ENCODE results near the gene RABGGTA. TPM values are rescaled to one million over a fixed set of nuclear protein-coding genes. Genes with fewer than 3 reads are reported as not detected.

RABGGTA gene
- total RNA-seq, 1 donor from 2014 or later, result 15.8 TPM

DNA sequence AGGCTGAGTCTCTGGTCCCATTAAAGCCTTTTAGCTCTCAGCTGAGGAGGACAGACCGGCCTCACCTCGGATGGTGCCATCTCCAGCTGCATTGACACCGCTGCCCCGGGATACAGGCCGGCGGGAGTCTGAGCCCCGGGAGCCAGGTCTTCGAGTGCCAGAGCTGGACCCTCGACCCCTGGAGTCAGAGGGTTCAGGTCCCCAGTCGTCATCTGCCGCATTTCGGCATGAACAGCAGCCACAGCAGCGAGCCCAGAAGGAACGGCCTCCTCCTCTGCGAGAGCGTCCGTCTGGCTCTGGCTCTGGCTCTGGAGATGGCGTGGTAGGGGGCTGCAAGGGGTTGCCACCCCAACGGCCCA is 9.4 kb downstream of the RABGGTA start:
- DNase-seq (ENCODE audit: low spot score) (no peak), ATAC-seq (no peak)

- DNase-seq (ENCODE audit: low spot score), result no peak
- no peak for ATAC-seq
Measured at GRCh38 chr14:24261256-24261968, 10.0 kb downstream of the RABGGTA start.

DNA sequence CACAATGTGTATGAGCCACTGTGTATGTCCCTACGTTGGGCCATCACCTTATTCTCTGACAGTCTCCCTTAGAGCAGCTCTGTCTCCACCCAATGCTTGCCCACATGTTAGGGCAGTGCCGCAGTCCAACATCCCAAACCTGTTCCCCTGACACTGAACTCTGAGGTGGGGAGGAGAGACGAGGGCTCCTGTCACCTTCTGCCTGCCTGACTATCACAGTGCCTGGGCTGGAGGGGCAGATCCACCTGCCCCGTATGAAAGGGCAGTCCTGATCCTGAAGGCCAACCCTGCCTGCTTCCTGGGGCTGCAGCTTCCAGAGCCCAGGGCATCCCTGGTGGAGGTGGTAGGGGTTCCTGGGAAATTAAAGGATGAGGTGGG is 10.6 kb downstream of the RABGGTA start:
- no peak for DNase-seq (ENCODE audit: low spot score)

DNA sequence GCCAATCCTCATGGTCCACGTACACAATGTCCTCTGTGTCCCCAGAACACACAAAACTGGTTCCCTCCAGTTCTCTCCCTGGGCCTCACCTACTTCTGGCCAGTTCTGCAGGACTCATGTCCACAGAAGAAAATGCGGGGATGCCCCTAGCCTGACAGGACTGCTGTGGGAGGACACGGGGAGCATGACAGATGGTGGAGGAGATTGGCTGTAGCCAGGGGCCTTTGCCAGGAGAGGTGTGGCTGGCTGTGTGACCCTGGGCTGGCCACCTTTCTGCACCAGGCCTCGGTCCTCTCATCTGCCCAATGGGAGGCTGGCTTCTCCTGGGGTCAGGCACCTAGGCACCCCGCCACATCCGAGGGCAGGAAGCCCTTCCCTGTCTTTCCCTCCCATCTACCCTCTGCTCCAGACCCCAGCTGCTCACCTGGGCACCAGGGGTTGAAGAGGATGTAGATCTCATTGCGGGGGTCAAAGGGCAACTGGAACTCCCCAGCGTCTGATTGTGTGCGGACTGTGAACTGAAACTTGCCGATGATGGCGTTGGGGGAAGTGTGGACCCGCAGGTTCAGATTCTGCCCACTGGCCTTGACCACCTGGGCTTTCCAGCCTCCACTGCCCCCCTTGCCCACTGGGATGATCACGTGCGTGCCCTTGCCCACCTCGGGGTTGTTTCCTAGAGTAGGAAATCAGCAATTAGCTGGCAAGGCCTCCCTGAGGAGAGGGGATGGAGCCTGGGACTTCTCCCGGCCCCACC is 11.2 kb downstream of the RABGGTA start:
- DNase-seq (ENCODE audit: low spot score) (no peak), ATAC-seq (no peak)

More for the DNA sequence above, 10.6 kb downstream of the RABGGTA start:
- ATAC-seq, result no peak

- DNase-seq (ENCODE audit: low spot score), result no peak
- no peak for ATAC-seq
Measured at GRCh38 chr14:24259282-24260025, 11.9 kb downstream of the RABGGTA start.

- DNase-seq (ENCODE audit: low spot score), result no peak
Measured at GRCh38 chr14:24258548-24259265, 12.7 kb downstream of the RABGGTA start.

DNA sequence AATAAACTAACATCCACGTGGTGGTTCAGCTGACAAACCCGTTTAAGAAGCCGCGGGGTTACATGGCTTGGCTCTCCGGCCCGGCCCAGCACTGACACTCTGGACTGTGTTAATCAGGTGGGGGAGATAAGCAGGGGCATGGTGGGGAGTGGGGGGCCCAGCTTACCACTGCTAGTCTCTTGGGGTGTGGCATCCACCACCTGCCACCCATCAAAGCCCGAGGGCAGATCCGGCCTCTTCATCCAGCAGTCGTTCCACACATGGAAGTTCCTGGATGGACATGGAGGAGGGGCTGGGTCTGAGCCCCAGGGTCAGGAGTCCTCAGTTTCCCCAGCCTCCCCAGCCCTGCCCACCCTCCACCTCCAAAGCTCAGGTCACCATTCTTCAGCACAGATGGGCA is 13.3 kb downstream of the RABGGTA start:
- ATAC-seq (no peak), DNase-seq (ENCODE audit: low spot score) (no peak)

More at GRCh38 chr14:24258548-24259265, 12.7 kb downstream of the RABGGTA start:
- no peak for ATAC-seq

GRCh38 chr14:24256960-24257359 is 14.4 kb downstream of the RABGGTA start:
- DNase-seq (ENCODE audit: low spot score) (no peak), ATAC-seq (no peak)

DNA sequence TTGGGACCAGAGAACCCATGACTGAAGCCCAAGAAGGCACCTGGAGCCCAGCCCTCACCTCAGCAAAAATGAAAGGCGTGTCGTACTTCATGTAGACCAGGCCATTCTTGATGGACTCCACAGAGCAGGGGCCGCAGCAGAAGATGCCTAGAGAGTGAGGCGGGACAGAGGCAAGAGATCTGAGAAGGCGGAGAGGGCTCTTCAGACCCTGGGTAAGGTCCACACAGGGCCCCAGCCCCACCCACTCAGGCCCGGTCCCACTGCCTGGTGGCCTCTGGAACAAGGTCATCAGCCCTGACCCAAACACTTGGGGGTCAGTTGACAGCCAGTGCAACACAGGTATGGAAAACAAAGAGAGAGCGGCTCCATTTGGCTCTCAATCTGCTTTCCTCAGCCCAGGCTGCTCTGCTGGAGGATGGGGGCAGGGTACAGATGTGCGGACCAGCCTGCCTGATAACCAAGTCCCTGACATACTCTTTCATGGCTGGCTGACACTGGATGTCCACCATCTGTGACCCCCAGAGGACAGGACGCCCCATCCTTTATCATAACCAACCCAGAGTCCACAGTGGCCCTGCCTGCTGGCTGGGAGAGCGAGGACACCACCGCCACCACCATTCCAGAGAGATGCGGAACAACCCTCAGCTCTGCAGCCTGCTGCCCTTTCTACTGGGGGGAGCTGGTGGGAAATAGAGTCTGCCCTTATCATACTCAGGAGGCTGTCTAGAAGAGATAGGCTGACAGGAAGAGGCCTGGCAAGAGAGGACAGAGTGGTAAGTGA is 15.3 kb downstream of the RABGGTA start:
- no peak for DNase-seq (ENCODE audit: low spot score)
- no peak for ATAC-seq

DNA sequence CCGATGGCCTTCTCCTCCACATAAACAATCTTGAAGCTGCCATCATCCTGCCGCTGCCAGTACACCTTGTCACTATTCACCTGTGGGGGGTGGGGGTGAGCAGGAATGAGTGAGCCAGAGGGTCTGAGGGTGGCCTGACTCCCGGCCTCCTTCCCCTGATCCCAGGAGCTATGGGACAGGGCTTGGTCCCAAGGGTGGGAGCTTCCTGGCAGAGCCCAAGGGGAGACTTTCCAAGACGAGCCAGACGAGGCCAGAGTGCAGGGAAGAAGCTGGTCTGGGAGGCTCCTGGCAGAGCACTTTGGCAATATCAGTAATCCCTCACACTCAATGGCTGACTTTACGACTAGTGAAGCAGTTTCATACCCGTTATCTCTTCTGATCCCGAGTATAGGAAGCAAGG is 16.0 kb downstream of the RABGGTA start:
- ATAC-seq (no peak), DNase-seq (ENCODE audit: low spot score) (no peak)

DNA sequence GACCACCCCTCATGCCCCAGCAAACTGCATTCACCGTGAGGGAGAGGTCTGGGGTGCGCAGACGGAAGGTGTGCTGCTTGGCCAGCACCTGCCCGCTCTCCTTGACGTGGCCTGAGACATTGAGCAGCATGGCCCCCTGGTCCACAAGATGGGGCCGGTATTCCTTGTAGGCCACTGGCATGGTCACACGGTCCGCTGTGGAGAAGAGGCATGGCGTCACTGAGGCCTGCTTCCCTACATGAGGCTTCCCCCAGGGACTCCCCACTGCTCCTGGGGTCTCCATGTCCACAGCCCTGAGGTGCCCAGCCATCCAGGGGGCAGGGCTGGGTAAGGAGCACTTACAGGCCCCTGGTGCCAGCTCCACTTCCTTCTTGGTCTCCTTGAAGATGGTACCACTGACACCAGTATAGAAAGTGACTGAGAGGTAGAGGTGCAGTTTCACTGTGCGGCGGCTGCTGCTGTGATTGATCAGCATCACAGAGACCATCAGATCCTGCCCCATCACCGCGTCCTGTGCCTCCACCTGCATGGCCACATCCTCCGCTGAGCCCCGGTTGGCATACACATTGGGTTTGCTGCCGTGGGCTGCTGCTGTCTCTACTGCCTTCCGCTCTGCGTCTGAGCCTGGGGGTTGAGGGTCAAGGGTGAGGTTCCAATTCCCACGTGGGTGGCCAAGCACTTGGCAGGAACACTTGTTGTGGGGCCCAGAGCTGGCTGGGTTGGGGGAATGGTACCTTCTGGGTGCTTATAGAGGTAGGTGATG is 16.6 kb downstream of the RABGGTA start:
- ATAC-seq (no peak), DNase-seq (ENCODE audit: low spot score) (no peak)

DNA sequence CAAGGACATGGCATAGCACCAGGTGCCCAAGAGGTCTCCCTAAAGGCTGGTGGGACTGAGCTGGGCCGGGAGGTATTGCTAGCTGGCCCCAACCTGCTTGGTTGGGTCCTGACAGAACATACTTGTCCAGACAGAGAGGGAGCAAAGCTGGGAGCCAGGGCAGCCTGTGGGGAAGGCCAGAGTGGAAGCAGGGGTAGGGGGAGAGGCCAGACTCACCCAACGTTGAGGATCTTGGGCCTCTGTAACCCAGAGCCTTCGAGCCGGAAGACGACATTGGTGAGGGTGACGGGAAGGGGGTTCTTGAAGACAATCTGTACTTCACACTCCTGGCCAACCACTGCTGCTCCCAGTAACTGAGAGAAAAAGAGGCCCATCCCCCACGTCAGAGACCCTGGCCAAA is 17.5 kb downstream of the RABGGTA start:
- no peak for DNase-seq (ENCODE audit: low spot score)
- ATAC-seq, result no peak

DNA sequence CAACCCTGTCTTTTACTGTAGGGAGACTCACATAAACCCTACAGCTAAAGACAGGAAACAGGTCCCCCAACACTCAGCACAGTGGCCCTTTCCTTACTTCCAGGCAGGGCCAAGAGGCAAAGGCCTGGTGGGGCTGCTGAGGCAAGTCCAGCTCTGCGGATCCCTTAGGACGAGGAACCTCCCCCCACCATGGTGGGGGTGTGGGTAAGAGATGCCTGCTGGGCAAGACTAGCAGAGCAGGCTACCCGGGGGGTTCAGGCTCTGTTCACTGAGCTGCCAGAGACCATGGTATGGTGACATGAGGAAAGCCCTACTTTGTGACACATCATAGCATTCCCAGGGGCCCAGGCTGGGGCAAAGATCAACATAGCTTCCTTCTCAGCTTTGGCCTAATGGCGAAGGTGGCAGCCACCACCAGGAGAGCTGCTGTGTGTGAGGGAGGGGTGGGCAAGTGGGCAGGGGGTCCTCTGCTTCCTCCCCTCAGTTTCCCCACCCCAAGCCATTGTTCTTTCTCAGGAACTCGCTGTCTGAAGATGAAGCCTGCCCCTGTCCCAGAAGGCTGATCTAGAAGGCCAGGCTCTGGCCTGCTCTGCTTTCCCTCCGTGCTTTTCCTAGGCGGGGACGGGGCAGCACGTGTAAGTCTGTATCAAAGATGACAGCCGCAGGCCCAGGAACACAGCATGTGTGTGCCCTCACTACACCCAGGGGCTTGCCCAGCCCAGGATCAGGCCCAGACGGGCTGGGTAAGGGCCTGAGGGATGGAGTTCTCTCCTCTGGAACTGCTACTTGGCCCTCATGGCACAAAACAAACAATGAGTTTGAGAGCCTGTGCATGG is 18.9 kb downstream of the RABGGTA start:
- no peak for ATAC-seq
- DNase-seq (ENCODE audit: low spot score), result no peak

DNA sequence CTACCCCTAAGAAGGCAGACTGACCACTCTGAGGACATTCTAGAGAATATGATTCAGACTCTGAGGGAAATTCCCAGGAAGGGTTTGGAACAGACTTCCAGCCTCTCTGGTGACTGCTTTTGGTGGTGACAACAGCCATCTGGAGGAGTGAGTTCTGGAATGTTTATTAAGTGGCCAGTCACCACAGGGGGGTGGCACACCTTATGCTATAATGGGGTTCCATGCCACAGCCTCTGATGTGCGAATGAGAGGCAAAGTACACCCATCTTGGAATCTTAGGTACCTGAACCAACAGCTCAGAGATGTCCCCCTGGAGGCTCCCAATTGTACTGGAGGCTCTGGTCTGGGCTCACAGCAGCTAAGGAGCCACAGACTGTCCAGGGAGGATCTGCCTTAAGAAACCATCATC is 19.5 kb downstream of the RABGGTA start:
- DNase-seq (ENCODE audit: low spot score) (no peak), ATAC-seq (no peak)

DNA sequence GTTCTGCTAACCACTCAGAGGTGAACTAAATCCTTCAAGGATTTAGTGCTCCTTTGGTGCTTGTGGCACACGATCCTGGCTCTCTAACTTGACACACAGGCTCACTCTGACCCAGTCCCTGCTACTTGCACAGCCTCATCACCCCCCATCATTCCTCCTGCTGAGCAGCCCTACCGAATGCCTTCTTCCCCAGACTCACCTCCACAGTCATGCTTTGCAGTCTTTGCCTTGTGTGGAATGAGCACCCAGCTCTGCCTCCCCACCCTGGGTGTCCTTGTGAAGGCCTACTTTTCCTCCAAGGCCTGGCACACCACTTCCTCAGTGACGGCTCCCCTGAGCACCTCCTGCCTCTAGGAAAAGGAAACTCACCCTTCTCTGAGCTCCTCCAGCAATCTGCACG is 21.0 kb downstream of the RABGGTA start:
- no peak for ATAC-seq

DNA sequence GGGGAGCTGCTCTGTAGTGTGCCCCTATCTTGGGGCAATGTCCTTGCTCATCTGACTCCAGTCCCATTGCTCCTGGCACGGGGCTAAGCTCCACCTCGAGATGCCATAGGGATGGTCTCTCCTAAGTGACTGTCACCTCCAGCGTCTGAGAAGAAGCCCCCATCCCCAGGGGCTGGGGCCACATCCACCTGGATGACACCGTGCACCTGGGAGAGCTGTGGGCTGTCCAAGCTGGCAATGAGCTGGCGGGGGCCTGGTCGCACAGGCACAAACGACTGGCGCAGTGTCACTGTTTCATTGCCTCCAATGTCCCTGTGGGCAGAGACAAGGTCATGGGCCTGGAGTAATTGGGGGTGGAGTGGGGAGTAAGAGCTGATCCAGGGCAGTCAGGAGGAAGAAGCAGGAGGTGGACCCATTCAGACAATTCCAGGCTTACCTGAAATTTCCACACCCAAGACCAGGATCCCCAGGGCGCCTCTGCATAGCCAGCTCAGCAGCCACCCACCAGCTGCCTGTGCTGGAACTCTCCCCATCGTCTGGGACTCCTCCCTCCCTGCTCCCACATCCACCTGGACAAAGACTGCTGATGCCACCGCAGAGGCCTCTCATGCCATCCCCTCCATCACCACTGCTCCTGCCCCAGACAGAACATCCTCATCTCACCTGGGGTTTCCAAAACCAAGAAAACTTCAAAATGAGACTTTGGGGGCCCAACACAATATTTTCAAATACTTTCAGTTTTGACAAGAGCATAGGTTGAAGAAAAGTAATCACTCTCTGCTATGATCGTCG is 22.0 kb downstream of the RABGGTA start:
- no peak for DNase-seq (ENCODE audit: low spot score)
- no peak for ATAC-seq

More for the DNA sequence above, 21.0 kb downstream of the RABGGTA start:
- no peak for DNase-seq (ENCODE audit: low spot score)

GRCh38 chr14:24247422-24247821 is 24.0 kb downstream of the RABGGTA start:
- DNase-seq (ENCODE audit: low spot score), result no peak

DNA sequence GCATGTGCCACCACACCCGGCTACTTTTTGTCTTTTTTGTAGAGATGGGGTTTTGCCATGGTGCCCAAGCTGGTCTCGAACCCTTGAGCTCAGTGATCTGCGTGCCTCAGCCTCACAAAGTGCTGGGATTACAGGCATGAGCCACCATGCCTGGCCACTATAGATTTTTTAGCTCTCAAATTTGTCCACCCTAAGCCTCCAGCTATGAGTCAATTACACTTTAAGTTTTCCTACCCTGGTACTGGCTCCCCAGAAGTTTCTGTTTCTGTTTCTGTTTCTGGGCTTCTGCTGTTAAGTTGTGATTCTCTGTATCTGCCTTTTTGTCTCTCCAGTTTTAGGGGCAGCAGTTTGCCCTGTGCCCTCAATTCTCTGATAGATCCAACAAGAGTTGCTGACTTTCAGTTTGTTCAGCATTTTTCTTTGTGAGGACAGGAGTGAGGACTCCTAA is 24.6 kb downstream of the RABGGTA start:
- DNase-seq (ENCODE audit: low spot score) (no peak), ATAC-seq (no peak)

More at GRCh38 chr14:24247422-24247821, 24.0 kb downstream of the RABGGTA start:
- ATAC-seq, result no peak
